T-helper 2 cell treated with Interferon-gamma antibody and Interleukin-4, amounts not matched to agents 5 μg/mL and 100 μg/mL, for 36 hours (primary cell): ENCODE data around the gene TSPAN10.
"Not testable (repeated sequence)": the region's sequence is repeated elsewhere in the genome, so short reads cannot be mapped to it uniquely, and the experiment has no call there.

Experiments used
- DNase-seq: peaks from one replicate; pipeline ENCODE4 v3.0.0; 2021; ENCODE audit warnings: low spot score
- H3K27ac Mint-ChIP-seq: one replicate; pipeline ENCODE4 v1.8.0; 2021; ENCODE audit warnings: mild to moderate bottlenecking, mixed read lengths
- H3K27me3 Mint-ChIP-seq: one replicate; pipeline ENCODE4 v1.8.0; 2021; ENCODE audit warnings: low read depth, mixed read lengths
- H3K36me3 Mint-ChIP-seq: one replicate; pipeline ENCODE4 v1.8.0; 2021; ENCODE audit warnings: low read depth, mixed read lengths
- H3K4me1 Mint-ChIP-seq: one replicate; pipeline ENCODE4 v1.8.0; 2021; ENCODE audit warnings: low read depth, mixed read lengths
- H3K4me3 Mint-ChIP-seq: one replicate; pipeline ENCODE4 v1.8.0; 2022; ENCODE audit warnings: mild to moderate bottlenecking, moderate library complexity, mixed read lengths
- H3K9me3 Mint-ChIP-seq: one replicate; pipeline ENCODE4 v1.8.0; 2021; ENCODE audit warnings: mixed read lengths

The TSPAN10 gene

DNA sequence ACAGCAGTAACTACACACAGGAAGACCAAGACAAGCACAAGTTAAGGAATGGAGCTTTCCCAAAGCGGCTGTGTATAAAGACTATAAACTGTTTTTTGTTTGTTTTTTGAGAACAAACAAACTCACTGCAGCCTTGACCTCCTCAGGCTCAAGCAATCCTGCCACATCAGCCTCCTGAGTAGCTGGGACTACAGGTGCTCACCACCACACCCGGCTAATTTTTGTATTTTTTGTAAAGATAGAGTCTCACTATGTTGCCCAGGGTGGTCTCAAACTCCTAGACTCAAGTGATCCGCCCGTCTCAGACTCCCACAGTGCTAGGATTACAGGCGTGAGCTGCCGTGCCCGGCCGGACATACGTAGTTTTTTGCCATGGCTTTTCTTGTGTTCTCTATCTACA lies 23.4 kb downstream of the TSPAN10 start:
- Mint-ChIP-seq H3K27ac (no peak overlapping the region), H3K27me3 (no peaks in the 10 kb centered on the region), H3K9me3 (no peaks in the 10 kb centered on the region), H3K4me3 (no peak overlapping the region), H3K36me3 (peaks cover 8% of the 10 kb centered on the region), H3K4me1 (peaks cover 19% of the 10 kb centered on the region)
- no peak for DNase-seq

DNA sequence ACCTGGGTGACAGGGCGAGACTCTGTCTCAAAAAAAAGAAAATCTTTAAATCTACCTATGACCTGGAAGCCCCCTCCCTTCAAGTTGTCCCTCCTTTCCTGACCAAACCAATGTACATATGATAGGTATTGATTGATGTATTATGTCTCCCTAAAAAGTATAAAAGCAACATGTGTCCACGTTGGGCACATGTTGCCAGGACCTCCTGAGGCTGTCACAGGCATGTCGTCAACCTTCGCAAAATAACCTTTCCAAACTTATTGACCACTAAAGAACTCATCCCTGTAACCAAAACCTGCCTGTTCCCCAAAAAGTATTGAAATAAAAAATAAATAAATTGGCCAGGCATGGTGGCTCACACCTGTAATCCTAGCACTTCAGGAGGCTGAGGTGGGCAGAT lies 25.0 kb downstream of the TSPAN10 start:
- no peak overlapping the region for H3K4me3 Mint-ChIP-seq
- H3K4me1 Mint-ChIP-seq, result peaks cover 22% of the 10 kb centered on the region
- no peaks in the 10 kb centered on the region for H3K9me3 Mint-ChIP-seq
- no peak overlapping the region for H3K27ac Mint-ChIP-seq
- no peak for DNase-seq
- H3K36me3 Mint-ChIP-seq, result peaks cover 17% of the 10 kb centered on the region
- H3K27me3 Mint-ChIP-seq, result no peaks in the 10 kb centered on the region

DNA sequence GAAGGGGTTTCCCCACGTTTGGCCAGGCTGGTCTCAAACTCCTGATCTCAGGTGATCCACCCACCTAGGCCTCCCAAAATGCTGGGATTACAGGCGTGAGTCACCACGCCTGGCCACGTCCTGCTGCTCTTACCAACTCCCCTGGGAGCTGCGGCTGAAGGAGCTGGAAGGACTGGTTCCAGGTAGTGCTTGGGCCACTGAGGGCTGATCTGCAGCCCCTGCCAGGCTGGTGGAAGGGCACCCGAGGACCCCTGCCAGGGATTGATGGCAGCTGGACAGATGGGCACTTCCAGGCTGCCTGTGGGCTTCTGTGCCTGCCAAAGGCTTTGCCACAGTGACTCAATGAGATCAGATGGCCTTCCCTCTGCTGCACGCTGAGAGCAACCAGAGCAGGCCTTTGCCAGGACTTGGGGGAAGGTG lies 27.1 kb downstream of the TSPAN10 start:
- Mint-ChIP-seq H3K27ac (peak overlapping the region; percentile 90), H3K27me3 (no peaks in the 10 kb centered on the region), H3K4me3 (no peak overlapping the region), H3K4me1 (peaks cover 28% of the 10 kb centered on the region), H3K36me3 (peaks cover 28% of the 10 kb centered on the region), H3K9me3 (no peaks in the 10 kb centered on the region)
- no peak for DNase-seq

DNA sequence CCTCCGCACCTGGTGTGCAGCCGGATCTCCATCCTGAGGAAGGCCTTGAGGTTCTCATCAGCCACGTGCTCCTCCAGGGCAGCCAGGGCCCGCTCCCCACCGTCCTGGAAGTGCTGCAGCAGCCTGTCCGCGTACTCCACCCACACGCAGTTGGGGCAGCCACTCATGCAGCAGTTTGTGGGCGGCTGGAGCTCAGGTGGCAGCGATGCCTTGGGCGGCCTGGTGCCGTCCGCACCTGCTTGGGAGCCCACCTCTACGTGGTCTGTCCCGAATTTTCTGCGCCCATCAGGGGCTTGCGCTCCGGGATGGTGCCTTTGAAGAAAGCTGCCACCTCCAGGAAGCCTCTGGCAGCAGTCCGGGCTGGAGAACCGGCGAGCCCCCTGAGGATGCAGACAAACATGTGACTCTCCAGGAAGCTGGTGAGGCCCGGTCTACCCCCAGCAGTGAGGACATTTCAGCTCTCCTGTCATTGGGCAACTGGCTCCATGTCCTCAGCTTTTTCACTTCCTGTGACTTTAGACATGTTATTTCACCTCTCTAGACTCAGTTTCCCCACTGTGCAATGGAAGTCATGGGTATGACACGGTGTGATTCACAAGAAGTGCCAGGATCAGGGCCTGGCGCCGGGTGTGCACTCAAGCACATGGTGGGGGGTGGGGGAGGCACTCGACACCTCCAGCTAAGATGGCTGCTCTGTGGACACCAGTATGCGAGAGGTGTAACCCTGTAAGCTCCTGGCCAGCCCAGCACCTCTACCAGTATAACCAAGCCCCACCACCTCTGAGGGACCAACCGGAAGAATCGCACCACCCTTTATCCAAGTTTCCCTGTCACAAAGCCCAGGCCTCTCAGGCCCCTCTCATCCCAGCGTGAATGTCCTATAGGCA lies 28.5 kb downstream of the TSPAN10 start:
- Mint-ChIP-seq H3K27ac (peak overlapping the region; percentile 98), H3K4me3 (peak overlapping the region; percentile 99), H3K9me3 (no peaks in the 10 kb centered on the region), H3K27me3 (no peaks in the 10 kb centered on the region), H3K36me3 (peaks cover 38% of the 10 kb centered on the region), H3K4me1 (peaks cover 28% of the 10 kb centered on the region)
- DNase-seq, result peak; percentile 38

DNA sequence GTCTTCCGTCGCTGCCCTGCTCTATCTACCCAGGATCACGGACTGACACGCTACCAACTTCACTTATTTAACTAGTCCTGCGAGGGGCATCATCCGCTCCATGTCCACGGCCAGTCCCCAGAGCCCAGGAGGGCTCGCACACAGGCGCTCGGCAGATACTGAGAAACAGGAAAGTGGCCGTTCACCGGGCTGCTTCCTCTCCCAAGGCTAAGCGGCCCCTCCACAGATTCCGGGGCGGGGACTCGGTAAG lies 29.0 kb downstream of the TSPAN10 start:
- Mint-ChIP-seq H3K4me3 (peak overlapping the region; percentile 99), H3K36me3 (peaks cover 38% of the 10 kb centered on the region), H3K4me1 (peaks cover 28% of the 10 kb centered on the region), H3K27ac (peak overlapping the region; percentile 98), H3K27me3 (no peaks in the 10 kb centered on the region), H3K9me3 (no peaks in the 10 kb centered on the region)
- no peak for DNase-seq

DNA sequence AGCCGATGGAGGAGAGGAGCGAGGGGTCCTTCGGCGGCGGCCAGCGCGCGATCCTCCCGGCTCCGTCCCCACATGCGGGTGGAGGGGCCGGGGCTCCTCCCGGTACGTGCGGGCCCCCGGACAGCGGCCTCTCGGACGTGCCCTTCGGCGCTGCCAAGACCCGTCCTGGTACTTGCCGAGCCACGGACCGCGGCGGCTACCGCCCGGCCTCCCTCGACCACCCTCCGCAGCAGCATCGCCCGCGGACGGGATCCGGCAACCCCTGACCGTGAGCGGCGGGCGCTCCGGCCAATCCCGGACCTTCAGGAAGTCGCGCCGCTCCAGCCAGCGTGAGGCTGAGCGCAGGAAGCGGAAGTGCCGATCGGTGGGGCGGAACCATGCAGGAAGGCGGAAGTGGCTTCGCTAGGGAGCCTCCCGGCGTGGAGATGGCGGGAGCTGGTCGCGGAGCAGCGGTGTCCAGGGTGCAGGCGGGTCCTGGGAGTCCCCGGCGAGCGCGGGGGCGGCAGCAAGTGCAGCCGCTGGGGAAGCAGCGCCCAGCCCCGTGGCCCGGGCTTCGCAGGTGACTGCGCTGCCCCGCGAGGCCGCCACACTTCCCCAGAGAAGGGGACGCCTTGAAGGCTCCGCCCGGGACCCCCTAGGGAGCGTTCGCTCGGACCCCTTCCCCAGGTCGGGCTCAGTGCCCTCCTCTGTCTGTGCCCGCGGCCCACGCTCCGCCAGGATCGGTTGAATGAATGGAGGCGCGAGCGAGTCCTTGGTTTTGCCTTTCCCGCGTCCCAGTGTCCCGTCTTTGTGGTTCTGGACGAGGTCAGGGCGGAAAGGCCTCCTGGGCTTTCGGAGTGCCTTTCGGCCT lies 29.6 kb downstream of the TSPAN10 start, which contains the start of the genes CCDC137 and OXLD1:
Gene CCDC137 (plus strand): TSS at position 396 of the 850 bp plus-strand sequence. CDS start 30 bp downstream, at position 426.
Gene OXLD1 (minus strand): TSS at position 264 of the 850 bp plus-strand sequence. CDS start 28 bp downstream, at position 236.
- Mint-ChIP-seq H3K4me3 (peak within 1 kb of the TSS; percentile 99), H3K27ac (peak within 1 kb of the TSS; percentile 98), H3K36me3 (peaks cover 44% of the 10 kb centered on the region), H3K9me3 (no peaks in the 10 kb centered on the region), H3K27me3 (no peaks in the 10 kb centered on the region), H3K4me1 (peaks cover 28% of the 10 kb centered on the region)
- DNase-seq, result peak; percentile 95

DNA sequence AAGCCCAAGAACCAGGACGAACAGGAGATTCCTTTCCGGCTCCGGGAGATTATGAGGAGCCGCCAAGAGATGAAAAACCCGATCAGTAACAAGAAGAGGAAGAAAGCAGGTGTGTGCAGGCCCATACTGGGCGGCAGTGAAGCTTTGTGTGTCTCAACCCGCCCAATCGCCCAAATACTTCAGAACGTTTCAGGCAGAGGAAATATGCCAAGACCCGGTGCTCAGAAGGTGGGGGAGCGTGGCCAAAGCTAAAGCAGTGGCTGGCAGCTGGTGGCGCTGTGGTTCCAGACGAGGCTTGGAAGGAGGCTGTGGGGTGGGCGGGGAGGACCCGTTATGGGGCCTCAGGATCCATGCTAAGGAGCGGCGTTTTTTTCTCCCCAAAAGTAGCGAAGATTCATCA lies 30.8 kb downstream of the TSPAN10 start:
- peaks cover 23% of the 10 kb centered on the region for H3K4me1 Mint-ChIP-seq
- peaks cover 53% of the 10 kb centered on the region for H3K36me3 Mint-ChIP-seq
- peak overlapping the region; percentile 99 for H3K4me3 Mint-ChIP-seq
- H3K27me3 Mint-ChIP-seq, result no peaks in the 10 kb centered on the region
- H3K27ac Mint-ChIP-seq, result peak overlapping the region; percentile 69
- DNase-seq, result no peak
- H3K9me3 Mint-ChIP-seq, result no peaks in the 10 kb centered on the region

DNA sequence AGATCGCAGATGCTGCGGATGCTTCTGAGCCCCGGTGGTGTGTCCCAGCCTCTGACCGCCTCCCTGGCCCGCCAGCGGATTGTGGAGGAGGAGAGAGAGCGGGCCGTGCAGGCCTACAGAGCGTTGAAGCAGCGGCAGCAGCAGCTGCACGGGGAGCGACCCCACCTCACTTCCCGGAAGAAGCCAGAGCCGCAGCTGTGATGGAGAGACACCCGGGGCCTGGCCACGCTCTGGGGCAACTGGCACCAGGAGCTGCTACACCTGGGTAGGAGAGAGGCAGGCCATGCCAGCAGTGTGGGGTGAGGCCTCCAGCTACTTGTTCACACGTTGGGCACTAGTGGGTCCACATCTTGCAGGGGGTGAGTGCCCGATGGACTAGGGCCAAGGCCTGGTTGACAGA lies 35.5 kb downstream of the TSPAN10 start:
- H3K36me3 Mint-ChIP-seq, result peaks cover 48% of the 10 kb centered on the region
- H3K4me1 Mint-ChIP-seq, result peaks cover 13% of the 10 kb centered on the region
- no peak for DNase-seq
- no peaks in the 10 kb centered on the region for H3K27me3 Mint-ChIP-seq
- no peak overlapping the region for H3K4me3 Mint-ChIP-seq
- H3K27ac Mint-ChIP-seq, result no peak overlapping the region
- H3K9me3 Mint-ChIP-seq, result no peaks in the 10 kb centered on the region

DNA sequence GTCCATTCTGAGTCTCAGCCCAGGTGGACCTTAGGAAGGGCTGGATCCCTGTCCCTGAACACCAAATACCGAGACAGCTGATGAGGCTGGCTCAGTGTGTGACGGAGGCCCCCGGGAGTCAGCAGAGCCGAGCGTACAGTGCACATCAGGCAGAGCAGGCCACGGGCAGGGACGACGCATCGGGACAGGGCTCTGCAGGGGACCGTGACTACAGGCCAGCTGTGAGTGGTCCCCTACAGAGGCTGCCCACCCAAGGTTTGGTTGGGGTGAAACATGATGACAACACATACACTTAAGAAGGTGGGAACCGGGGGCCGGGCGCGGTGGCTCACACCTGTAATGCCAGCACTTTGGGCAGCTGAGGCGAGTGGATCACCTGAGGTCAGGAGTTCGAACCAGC lies 36.0 kb downstream of the TSPAN10 start:
- Mint-ChIP-seq H3K9me3 (no peaks in the 10 kb centered on the region), H3K27me3 (no peaks in the 10 kb centered on the region), H3K4me3 (no peak overlapping the region), H3K36me3 (peaks cover 43% of the 10 kb centered on the region), H3K4me1 (peaks cover 10% of the 10 kb centered on the region), H3K27ac (no peak overlapping the region)
- DNase-seq, result no peak

DNA sequence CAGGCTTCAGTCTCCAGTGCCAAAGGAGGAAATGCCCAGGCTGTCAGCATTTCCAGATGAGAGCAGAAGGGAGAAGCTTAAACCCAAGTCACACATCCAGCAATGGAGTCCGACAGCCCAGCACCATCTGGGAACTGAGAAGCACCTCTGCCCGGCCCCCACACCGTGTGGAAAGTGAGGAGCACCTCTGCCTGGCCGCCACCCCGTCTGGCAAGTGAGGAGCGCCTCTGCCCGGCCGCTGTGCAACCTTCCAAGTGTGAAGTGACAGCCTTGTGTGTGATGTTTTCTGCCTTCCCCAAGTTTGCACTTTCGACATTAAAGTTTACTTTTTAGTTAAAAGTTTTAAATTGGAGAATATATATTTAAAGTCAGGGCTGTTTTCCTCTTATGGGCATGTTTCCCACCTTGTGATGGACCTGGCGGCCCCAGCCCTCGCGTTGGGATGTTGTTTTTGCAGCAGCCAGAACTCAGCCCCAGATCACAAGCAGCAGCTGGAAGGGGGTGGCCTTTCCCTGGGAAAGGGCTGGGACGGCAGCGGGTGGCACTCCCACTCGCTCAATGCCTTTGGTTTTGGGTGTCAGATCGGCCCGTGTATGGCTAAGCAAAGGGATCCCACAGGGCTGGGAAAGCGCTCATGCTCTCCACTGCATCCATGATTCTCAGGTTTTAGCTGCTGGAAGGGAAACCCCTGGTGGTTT lies 36.7 kb downstream of the TSPAN10 start:
- H3K36me3 Mint-ChIP-seq, result peaks cover 38% of the 10 kb centered on the region
- no peak overlapping the region for H3K4me3 Mint-ChIP-seq
- DNase-seq, result no peak
- peaks cover 4% of the 10 kb centered on the region for H3K4me1 Mint-ChIP-seq
- H3K9me3 Mint-ChIP-seq, result no peaks in the 10 kb centered on the region
- no peaks in the 10 kb centered on the region for H3K27me3 Mint-ChIP-seq
- H3K27ac Mint-ChIP-seq, result no peak overlapping the region

DNA sequence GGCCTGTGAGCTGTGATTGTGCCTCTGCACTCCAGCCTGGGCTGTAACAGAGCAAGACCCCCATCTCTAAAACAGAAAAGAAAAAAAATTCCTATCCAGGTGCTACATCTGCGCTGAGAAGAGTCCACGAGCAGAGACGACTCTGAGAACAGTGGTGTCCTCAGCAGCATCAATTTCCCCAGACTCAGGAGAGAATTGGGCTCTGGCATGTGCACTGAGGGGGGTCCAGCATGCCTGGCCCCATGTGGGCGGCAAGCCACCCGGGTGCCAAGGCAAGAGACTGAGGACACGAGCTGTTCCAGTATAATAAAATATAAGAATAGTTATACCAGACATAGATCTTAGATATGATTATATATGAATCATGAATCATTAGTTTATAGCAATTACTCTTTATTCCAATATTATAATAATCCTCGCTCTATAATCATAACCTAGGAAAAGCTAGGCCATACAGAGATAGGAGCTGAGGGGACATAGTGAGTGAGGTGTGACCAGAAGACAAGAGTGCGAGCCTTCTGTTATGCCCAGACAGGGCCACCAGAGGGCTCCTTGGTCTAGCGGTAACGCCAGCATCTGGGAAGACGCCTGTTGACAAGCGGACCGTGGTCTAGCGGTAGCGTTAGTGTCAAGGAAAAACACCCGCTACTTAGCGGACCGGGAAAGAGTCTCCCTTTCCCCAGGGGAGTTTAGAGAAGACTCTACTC lies 38.7 kb downstream of the TSPAN10 start:
- H3K4me1 Mint-ChIP-seq, H3K4me3 Mint-ChIP-seq, DNase-seq, H3K9me3 Mint-ChIP-seq, H3K27me3 Mint-ChIP-seq: not testable (repeated sequence)
- Mint-ChIP-seq H3K27ac (peak overlapping the region; percentile 8), H3K36me3 (peaks cover 28% of the 10 kb centered on the region)

DNA sequence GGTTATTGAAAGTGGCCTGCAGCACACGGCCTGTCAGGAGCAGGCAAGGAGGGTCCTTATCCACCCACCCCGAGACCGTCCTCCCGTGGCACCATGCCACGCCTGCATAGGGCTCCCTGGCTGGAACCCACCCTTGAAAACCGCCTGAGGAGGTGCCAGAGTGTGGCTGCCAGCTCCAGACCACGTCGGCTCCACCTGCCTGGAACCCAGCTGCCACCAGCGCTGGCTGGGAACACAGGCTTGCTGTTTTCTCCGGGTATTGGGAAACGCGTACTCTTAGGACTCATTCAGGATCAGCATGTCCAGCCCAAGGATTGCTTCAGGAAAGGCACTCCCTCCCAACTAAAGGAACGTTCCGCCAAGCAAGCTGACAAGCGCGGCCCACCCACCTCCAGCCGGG lies 39.9 kb downstream of the TSPAN10 start:
- H3K4me3 Mint-ChIP-seq, result no peak overlapping the region

DNA sequence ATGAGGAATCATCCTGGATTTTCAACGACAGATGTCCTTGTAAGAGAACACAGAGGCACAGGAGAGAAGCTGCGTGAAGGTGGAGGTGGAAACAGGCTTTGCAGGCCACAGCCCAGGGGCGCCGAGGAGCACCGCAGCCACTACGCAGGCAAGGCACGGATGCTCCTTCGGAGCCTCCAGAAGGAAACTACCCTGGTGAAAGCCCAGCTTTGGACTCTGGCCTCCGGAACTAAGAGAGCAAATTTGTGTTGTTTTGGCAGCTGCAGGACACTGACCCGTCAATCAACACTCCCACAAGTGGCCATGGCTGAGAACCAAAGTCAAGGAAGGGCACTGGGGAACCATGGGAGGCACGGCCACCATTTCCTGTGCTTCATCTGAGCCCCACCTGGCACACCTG lies 43.2 kb downstream of the TSPAN10 start:
- Mint-ChIP-seq H3K27ac (no peak overlapping the region), H3K36me3 (peaks cover 15% of the 10 kb centered on the region), H3K27me3 (peaks cover 2% of the 10 kb centered on the region), H3K4me3 (no peak overlapping the region), H3K9me3 (no peaks in the 10 kb centered on the region), H3K4me1 (peaks cover 18% of the 10 kb centered on the region)
- DNase-seq, result no peak

More for the DNA sequence above, 39.9 kb downstream of the TSPAN10 start:
- no peak overlapping the region for H3K27ac Mint-ChIP-seq
- H3K27me3 Mint-ChIP-seq, result no peaks in the 10 kb centered on the region
- H3K4me1 Mint-ChIP-seq, result peaks cover 4% of the 10 kb centered on the region
- DNase-seq, result no peak
- H3K36me3 Mint-ChIP-seq, result peaks cover 24% of the 10 kb centered on the region
- no peaks in the 10 kb centered on the region for H3K9me3 Mint-ChIP-seq
